ENCODE measurements around the gene MBD3L1.

Gene MBD3L1

DNA sequence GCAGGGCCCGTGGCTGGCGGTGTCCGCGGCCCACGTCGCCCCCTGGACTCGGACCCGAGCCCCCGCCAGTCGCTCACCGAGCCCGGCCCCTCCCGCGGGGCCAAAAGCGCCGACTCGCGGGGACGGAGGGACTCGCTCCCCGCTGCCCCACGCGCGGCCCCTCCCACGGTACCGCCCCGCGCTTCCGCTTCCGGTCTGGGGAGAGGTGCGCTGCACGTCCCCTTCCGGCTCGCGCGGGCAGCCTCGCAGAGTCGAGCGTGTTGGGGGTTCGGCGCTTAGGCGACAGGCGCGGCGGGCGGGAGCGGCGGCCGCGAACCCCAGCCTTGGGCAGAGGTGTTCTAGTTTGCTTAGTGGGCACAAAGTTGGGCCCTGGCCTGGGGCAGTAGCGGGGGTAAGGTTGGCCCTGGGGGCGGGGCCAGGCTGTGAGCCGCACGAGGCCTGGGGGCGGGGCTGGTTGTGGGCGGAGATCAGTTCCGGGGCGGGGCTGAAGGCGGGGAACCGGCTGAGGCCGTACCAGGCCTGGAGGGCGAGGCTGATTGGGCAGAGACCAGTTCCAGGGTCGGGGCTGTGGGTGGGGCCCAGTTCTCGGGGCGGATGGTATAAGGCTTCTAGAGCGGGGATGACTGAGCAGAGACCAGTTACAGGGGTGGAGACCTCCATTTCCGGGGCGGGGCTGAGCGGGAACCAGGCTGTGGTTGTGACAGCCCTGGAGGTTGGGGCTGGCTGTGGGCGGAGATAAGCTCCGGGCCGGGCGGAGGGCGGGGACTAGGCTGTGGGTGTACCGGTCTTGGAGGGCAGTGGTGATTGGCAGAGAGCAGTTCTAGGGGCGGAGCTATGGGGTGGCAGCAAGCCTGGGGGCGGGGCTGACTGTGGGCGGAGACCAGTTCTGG, at the start of gene MBD3L1, which contains the start of gene ZNF558:
Gene MBD3L1 (plus strand): TSS at position 246 of the 890 bp plus-strand sequence. CDS start 10,302 bp downstream, outside the sequence.
Gene ZNF558 (minus strand): TSS at position 173 of the 890 bp plus-strand sequence. CDS start 9,645 bp downstream, outside the sequence.
- DNase-seq = peak; percentile 83

DNA sequence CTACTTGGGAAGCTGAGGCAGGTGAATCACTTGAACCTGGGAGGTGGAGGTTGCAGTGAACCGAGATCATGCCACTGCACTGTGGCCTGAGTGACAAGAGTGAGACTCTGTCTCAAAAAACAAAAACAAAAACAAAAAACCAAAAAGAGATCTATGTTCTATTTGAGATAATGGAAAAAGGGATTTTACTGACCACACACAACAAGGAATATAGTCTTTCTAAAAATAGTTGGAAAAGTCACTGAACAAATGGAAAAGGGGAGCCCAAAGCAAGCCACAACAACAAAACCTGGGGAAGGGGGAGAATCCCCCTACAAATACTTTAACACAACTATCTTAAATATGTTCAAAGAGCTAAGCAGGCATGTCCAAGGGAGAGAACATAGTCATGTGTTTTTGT, 37.4 kb upstream of the MBD3L1 start:
- no peak for DNase-seq

DNA sequence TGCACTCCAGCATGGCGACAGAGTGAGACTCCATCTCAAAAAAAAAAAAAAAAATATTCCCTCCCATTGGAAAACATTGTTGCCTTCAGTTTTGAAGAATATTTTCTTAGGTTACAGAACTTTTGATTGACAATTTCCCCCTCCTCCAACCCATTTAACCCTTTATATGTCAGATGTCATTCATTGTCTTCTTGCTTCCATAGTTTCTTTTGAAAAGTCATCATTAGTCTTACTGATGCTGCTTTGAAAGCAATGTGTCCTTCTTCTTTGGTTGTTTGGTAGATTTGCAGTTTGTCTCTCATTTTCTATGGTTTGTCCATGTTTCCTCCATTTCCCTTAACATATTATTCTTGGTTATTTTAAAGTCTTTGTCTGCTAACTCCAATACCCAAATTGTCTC, 25.5 kb upstream of the MBD3L1 start:
- no peak for DNase-seq

DNA sequence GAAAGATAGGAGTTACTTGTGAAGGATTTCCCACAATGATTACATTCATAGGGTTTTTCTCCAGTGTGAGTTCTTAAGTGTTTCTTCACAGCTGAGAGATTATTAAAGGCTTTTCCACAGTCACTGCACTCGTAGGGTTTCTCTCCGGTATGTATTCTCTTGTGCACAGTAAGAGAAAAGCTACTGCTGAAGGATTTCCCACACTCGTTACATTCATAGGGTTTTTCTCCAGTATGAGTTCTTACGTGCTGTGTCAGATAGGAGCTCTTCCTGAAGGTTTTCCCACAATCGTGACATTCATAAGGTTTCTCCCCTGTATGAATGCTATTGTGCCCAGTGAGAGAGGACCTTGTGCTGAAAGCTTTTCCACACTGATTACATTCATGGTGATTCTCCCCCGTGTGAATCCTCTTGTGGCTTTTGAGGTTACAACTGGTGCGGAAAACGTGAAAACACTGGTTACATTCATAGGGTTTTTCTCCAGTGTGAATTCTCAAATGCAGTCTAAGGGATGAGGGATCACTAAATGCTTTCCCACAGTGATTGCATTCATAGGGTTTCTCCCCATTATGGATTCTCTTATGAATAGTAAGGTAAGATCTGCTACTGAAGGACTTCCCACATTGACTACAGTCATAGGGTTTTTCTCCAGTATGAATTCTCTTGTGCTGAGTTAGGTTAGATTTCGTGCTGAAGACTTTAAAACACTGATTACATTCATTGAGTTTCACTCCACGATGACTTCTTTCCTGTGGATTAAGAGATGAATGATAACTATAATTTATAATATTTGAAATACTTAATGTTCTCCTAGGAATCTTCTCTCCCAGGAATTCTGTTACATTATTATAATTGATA, 20.6 kb upstream of the MBD3L1 start:
- no peak for DNase-seq

DNA sequence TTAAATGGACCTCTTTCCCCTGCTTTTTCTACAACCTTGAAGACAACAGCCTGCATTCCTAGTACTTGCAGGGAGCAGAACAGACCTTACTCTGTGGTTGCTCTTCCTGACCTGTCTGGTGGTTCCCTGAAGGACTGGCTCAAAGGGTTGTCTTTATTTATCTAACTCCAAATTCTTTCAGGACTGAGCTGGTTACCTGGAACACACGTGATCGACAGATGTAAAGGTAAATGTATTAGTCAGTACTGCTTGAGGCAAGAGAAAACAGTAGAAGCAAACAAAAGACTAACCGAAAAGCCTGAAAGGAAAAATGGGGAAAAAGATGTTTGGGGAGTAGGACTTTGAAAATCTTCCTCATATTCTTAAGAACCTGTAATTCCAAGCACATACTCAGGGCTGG, 18.0 kb upstream of the MBD3L1 start:
- no peak for DNase-seq

DNA sequence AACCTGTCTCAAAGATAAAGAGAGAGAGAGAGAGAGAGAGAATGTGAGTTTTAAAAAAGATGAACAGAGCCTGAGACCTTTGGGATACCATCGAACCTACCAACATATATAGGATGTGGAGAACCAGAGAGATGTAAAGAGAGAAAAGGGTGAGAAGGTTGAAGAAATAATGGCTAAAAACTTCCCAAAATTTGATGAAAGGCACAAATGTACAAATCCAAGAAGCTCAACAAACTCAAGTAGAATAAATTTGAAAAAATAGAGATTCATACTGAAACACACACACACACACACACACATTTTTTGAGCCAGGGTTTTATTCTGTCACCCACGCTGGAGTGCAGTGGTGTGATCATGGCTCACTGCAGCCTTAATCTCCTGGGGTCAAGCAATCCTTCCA, 16.4 kb upstream of the MBD3L1 start:
- DNase-seq = no peak

DNA sequence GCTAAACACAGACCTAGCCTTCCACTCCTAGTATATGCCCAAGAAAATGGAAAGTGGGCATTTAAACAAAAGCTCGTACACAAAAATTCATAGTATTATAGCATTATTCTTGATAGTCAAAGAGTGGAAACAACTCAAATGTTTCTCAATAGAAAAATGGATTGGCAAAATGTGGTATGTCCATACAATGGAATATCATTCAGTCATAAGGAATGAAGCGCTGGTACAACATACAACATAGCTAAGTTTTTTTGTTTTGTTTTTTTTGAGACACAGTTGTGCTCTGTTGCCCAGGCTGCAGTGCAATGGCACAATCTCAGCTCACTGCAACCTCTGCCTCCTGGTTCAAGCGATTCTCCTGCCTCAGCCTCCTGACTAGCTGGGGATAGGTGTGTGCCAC, 11.9 kb upstream of the MBD3L1 start:
- DNase-seq = no peak

DNA sequence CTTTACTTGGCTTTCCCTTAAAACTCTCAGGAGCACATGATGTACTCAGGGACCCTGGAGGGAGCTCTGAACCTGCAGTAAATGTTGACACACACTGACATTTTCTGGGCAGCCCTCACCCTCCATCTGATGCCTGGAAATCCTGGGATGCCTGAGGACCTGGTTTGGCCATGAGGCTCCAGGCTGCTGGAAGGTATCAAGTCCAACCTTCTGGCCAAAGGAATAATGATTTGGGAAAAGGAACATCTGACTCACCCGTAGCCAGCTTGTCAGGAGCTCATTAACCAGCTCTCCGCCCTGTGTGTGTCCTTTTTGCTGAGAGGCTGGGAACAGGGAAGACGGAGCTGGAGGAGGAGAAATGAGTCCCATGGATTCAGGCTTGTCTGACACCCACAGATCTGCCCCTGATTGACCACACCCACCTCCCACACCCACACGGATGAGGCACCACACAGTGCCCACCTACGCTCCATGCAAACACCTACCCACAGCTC, 10.4 kb upstream of the MBD3L1 start:
- no peak for DNase-seq

DNA sequence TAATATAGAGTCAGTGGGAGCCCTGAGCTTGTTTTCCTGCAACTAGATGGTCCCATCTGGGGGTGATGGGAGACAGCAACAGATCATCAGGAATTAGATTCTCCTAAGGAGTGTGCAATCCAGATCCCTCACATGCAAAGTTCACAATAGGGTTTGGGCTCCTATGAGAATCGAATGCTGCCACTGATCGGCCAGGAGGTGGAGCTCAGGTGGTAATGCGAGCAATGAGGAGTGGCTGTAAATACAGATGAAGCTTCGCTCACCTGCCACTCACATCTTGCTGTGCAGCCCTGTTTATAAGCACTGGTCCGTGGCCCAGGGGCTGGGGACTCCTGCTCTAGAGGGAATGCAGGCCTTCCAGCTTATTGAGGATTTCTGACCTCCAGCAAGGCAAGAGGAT, 5.8 kb upstream of the MBD3L1 start:
- DNase-seq = no peak

DNA sequence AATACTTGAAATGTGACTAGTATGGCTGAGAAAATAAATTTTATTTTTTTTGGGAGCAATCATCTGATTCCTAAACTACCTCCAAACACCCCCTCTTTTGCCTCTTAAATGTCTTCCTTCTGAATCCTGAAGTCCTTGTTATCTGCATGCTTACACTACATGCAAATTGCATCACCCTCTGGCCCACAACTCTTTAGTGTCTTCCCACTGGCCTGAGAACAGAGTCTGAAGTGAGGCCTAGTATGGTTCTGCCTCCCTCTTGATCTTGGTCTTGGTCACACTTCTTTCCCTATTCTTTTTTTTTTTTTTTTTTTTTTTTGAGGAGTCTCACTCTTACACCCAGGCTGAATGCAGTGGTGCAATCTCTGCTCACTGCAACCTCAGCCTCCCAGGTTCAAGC, 4.9 kb upstream of the MBD3L1 start:
- DNase-seq = no peak

DNA sequence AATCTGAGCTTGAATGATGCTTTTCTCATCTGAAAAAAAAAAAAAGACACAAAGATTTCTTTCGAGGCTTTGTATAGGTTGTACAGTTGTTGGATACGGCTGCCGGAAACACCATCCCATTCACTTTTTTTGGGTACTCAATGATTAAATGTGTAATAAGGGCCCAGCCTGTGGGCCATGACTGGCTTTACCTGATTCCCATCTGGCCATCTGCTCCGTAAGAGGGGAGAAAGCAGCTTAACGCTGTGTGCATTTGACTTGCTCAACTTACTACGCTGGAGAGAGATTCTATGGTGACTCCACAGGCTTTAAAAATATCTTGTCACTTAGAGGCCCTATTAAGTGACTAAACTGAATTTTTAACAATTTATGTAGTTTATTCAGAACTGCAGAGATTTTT, 804 bp upstream of the MBD3L1 start:
- no peak for DNase-seq

DNA sequence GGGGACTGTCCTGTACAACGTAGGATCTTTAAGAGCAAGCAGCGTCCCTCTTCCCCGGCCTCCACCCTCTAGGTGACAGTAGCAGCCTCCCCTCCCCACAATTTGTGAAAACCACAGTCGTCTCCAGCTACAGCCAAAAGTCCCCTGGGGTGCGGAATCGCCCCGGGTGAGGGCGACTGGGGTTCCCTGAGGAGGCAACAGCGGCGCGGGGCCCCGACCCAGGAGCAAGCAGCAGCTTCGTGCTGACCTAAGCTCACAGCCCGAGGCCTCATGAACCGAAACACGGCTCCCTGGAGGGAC, 395 bp upstream of the MBD3L1 start:
- peak; percentile 26 for DNase-seq

DNA sequence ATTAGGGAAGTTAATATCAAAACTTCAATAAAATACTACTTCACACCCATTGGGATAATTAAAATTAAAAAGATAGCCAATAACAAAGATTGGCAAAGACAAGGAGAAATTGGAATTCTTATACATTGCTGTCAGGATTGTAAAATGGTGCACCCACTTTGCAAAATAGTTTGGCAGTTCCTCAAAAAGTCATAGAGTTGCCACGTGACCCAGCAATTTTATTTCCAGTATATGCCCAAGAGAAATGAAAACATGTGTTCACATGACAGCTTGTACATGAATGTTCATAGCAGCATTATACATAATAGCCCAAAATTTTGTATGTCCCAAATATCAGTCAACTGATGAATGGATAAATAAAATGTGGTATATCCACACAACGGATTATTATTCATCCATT, 3.3 kb downstream of the MBD3L1 start:
- no peak for DNase-seq

DNA sequence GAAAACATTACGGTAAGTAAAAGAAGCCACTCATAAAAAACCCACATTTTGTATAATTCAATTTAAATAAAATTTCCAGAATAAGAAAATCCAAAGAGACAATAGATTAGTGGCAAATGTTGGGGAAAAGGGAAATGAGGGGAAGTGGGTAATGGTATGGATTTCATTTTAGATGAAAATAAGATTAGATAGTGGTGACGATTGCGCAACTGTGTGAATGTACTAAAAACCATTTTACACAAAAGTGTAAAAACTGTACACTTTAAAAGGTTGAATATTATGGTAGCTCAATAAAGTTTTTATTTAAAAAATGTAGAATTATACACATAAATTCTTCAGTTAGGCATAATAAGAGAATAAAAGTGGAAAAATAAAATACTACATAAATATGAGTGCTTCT, 3.7 kb downstream of the MBD3L1 start:
- DNase-seq = no peak

DNA sequence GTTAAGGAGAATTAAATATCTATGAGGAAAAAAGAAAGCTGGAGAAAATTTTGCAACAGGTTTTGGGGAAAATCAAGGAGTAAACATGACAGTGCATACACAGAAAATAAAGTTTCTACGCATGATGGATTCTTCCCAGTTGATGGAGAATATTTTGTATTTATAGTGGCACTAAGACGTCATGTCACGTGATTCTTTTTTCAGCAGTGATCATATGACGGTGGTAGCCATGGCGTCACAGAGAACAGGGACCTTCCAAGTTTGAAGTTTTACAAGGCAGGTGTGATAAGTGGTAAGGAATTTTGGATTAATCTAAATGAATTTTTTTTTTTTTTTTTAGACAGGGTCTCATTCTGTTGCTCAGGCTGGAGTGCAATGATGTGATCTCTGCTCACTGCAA, 8.5 kb downstream of the MBD3L1 start:
- no peak for DNase-seq

DNA sequence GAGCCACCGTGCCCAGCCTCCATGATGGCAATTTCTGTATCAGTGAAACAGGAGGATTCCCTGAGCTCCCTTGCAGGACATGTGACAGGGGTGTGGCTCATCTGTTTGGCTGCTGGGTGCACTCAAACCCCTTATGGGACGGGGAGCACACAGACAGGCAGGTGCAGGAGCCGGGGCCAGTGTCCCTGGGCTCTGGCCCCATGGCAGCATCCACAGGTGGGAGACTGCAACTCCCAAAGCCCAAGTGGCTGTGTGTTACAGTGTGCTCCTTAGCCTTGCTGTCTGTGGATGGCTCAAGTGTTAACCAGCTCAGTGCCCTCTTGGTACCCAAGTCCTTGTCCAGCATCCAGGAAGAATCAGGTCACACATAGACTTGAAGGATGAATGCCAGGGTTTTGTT, 14.6 kb downstream of the MBD3L1 start:
- DNase-seq = no peak

DNA sequence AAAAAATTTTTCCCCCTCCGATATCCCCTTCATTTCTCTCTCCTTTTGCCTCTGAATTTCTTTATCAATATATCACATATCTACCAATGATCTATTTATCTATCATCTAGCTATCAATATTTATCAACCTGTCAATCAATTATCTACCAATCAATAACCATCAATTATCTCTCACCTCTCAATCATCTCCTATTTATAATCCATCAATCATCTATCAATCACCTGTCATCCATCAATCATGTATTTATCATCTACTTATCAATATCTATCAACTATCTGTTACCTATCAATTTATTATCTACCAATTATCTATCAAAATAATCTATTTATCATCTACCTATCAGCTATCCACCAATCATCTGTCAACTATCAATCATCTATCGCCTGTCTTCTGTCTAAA, 17.1 kb downstream of the MBD3L1 start:
- DNase-seq = no peak

DNA sequence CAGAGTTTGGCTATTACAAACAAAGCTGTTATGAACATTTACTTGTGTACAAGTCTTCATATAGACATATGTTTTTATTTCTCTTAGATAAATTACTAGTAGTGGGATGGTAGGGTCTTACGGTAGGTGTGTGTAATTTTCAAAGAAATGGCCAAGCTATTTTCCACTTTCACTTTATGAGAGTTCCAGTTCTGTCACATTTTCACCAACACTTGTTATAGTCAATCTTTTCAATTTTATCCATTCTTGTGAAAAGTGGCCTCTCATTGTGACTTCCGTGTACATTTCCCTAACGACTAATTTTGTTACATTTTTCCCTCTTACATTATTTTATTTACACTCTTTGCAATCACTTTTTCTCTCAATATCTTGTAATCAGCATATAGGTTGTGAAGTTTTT, 18.3 kb downstream of the MBD3L1 start:
- no peak for DNase-seq

DNA sequence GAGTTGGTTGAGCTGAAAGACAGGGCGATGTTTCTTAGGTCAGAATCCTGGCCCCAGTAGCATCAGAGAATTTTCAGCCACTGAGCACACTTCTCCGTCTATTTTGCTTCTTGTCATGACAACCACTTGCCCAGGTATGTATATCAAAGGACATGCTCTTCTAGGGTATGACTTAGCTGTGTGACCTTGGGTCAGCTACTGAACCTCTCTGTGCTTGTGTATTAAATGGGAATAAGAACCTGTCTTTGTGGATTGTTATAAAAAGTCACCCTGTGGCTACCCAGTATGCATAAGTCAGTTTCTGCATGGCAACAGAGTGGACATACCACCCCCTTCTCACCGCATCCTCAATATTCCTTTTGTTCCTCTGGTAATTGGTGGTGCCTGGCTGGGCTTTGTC, 26.1 kb downstream of the MBD3L1 start:
- DNase-seq = no peak

DNA sequence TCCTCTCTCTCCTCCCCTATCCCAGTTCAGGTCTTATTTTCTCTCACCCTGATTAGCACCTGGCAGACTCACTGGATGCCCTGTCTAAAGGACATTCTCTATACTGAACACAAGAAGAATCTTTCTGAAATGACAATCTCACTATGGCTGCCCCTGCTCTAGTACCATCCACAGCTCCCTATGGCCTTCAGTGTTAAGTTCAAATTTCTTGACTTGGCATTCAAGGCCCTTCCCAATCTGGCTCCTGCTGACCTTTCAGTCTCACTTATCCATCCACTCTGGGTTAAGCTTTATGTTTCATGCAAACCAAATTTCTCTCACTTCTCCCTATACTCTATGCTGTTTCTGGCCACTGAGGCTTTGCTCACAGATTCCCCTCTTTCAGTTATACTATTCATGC, 34.2 kb downstream of the MBD3L1 start:
- no peak for DNase-seq

DNA sequence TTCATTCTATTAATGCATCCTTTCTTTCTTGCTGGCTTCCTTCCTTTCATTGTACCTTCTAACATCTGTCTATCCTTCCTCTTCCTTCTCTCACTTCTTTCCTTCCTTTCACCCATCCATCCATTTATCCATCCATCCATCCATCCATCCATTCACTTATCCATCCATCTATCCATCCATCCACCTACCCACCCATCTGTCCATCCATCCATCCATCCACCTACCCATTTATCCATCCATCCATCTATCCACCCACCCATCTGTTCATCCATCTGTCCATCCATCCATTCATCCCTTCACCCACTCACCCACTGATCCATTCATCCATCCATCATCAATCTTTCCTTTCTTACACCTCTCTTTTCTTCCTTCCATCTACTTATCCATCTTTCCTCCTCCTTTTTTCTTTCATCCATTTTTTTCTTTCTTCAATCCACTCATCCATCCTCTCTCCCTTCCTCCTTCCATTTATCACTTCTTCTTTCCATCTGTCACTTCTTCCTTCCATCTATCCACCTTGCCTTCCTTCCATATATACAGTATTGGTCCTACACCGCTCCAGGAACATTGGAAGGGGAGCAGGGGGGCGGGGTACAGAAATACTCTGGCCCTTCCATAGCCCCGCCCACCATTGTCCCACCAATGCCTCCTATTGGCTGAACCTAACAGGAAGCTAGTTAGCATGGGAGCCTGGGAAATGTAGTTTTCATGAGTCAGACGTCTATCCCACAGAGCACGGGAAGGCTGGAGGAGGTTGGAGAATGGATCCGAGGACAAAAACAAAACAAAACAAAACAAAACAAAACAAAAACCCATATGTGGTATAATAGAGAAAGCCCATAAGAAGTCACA, 45.9 kb downstream of the MBD3L1 start:
- no peak for DNase-seq

DNA sequence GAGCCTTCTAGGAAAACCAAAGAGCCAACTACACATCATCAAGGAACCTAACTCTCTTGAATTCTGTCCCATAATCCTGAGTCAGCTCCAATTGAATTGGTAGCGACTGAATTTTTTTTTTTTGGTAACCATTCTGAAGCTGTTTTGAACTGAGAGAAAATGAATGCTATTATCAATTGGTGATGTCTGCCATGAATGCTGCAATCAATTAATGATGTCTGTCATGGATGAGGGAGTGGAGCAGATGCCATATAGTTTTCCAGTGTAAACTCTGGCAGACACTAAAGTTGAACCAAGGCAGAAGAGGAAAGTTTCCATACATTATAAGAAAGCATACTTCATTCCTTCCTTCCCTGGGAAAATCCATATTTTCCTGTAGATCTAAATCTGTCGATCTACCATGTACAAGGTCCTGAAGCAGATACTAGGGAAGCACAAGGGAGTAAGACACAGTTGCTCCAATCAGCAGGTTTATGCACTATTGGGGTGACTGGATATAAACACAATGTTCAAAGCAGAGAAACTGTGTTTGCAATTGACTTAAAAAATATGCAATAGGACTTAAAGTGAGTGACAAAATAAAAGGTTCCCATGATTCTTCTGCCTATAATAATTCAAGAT, 48.8 kb downstream of the MBD3L1 start:
- no peak for DNase-seq

DNA sequence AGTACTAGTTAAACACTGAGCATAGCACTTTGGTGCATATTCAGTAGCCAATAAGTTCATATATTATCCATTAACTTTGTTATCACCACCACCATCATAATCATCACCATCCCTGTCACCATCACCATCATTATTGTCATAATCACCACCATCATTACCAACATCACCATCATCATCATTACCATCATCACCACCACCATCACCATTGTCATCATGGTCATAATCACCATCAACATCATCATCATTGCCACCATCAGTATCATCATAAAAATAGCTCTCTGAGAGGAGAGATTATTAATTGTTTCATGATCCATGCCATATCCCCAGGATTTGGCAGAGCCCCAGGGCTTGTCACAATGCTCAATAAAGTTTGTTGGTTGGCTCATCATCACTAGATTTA, 49.3 kb downstream of the MBD3L1 start:
- DNase-seq = no peak
